ENCODE measurements around the gene KDM1A. TPM values are rescaled to one million over a fixed set of nuclear protein-coding genes. Genes with fewer than 3 reads are reported as not detected.
A peak's percentile ranks its signal among the peaks of the same experiment; 100 is the strongest.
"Not testable (repeated sequence)": the region's sequence is repeated elsewhere in the genome, so short reads cannot be mapped to it uniquely, and the experiment has no call there.

KDM1A gene
- total and polyA plus RNA-seq, 10 of the 15 experiments (the other 5 are each of a cell fraction or from before 2014, with no cell fraction given) = 39.2 to 118 (median 98.9) TPM

- TF ChIP-seq NKRF (conservative IDR thresholded peaks at IDR 0.05) = no peak
- TF ChIP-seq, protein P1, sequence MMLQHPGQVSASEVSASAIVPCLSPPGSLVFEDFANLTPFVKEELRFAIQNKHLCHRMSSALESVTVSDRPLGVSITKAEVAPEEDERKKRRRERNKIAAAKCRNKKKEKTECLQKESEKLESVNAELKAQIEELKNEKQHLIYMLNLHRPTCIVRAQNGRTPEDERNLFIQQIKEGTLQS (IDR thresholded peaks at IDR 0.05; ENCODE audit: borderline replicate concordance, extremely low read depth, low read depth, low read length) = no peak
- no peak for TF ChIP-seq MYC (IDR thresholded peaks at IDR 0.05; ENCODE audit: insufficient read depth, insufficient read length, insufficient replicate concordance, low read length, severe bottlenecking)
- peak; percentile 20; the same call in 1 of the 2 replicates for TF ChIP-seq RUNX3 (IDR thresholded peaks at IDR 0.05; ENCODE audit: low read length)
- no peak for TF ChIP-seq JUND (IDR thresholded peaks at IDR 0.05; ENCODE audit: low read depth, low read length)
Measured at GRCh38 chr1:22976461-22977243, 42.6 kb upstream of the KDM1A start (continued).

DNA sequence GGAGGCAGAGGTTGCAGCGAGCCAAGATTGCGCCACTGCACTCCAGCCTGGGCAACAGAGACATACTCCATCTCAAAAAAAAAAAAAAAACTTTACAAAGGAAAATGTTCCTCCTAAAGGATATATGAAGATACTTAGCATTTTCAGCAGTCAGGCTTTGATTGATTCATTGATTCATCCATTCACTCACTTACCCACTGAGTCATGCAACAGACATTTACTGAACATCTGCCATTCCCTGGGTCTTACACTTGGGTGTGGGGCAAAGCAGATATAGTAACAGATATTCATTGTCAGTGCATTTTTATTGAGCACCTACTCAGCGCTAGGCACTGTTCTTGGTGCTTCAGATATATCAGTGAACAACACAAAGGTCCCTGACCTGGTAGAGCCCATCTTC is 41.0 kb upstream of the KDM1A start:
- intact Hi-C loops (cut with micrococcal nuclease; ENCODE audit: unreplicated experiment) (loop anchor here (5.0 kb wide), 2 partner anchors 89 to 424 kb away; no protein-coding TSS in a partner anchor), in situ Hi-C loops (cut with MboI) (loop anchor here (5.0 kb wide), 2 partner anchors 119 to 209 kb away; no protein-coding TSS in a partner anchor)
- no peaks in the 10 kb centered on the region for H3K79me2 ChIP-seq (ENCODE audit: control insufficient read depth, insufficient read depth, low read length)
- POLR2A ChIA-PET = no interaction called here
- no peaks in the 10 kb centered on the region for H3K9me3 ChIP-seq (replicated peaks; ENCODE audit: control insufficient read depth, insufficient read depth, low read length)
- no peak overlapping the region for H3K27ac ChIP-seq (ENCODE audit: control insufficient read depth, insufficient read depth)
- no peak overlapping the region for H3K4me2 ChIP-seq (ENCODE audit: control insufficient read depth, insufficient read depth)
- no peaks in the 10 kb centered on the region for H3K36me3 ChIP-seq (ENCODE audit: control insufficient read depth in 2 of 2, insufficient read depth in 2 of 2, low read length in 1 of 2)
- no peaks in the 10 kb centered on the region for H4K20me1 ChIP-seq (ENCODE audit: control insufficient read depth, insufficient read depth)
- H2AFZ ChIP-seq (ENCODE audit: control insufficient read depth, low read depth, low read length) = no peak overlapping the region
- ATAC-seq (no peak), FAIRE-seq (no peak), DNase-seq (ENCODE audit: low read depth, low spot score) (no peak)
- 62% methylated on average over 3 of the region's 3 CpGs for WGBS (ENCODE audit: insufficient coverage, insufficient replicate concordance, low lambda C conversion rate, missing lambda C conversion rate)
- RAD21 ChIA-PET (ENCODE audit: unreplicated experiment) = interaction anchor here (2.1 kb wide), 1 partner anchor 206 kb away, joined by 16 read pairs; no protein-coding TSS in a partner anchor
- no peak overlapping the region for H3K4me3 ChIP-seq
- CTCF ChIA-PET = interaction anchor here (0.6 to 15.3 kb wide), 4 partner anchors 117 to 207 kb away, joined by 3 to 114 read pairs (median 10); no protein-coding TSS in a partner anchor
- no peak overlapping the region for H3K9ac ChIP-seq (ENCODE audit: control insufficient read depth, insufficient read depth, low read length)
- no peaks in the 10 kb centered on the region for H3K4me1 ChIP-seq (ENCODE audit: control insufficient read depth, insufficient read depth, low read length)
- no peaks in the 10 kb centered on the region for H3K27me3 ChIP-seq (replicated peaks in 1 of 2; ENCODE audit: control insufficient read depth in 2 of 2, insufficient read depth in 2 of 2, low read length in 1 of 2)
- TF ChIP-seq ATF7 (IDR thresholded peaks at IDR 0.05; ENCODE audit: low read depth) (no peak), NKRF (conservative IDR thresholded peaks at IDR 0.05) (no peak)
- SMC1A ChIA-PET (ENCODE audit: uncharacterized antibody, unreplicated experiment) = interaction anchor here (1.0 to 2.2 kb wide), 3 partner anchors 122 to 207 kb away, joined by 4 to 14 read pairs (median 12); no protein-coding TSS in a partner anchor
- BruUV-seq (replicated peaks) = no TSS peak

- WGBS (ENCODE audit: insufficient coverage, insufficient replicate concordance, low lambda C conversion rate, missing lambda C conversion rate) = 33% methylated on average over 3 of the region's 3 CpGs
- H4K20me1 ChIP-seq (ENCODE audit: control insufficient read depth, insufficient read depth); H3K9ac ChIP-seq (ENCODE audit: control insufficient read depth, insufficient read depth, low read length); intact Hi-C loops (cut with micrococcal nuclease; ENCODE audit: unreplicated experiment); H3K27ac ChIP-seq (ENCODE audit: control insufficient read depth, insufficient read depth); H3K9me3 ChIP-seq (replicated peaks; ENCODE audit: control insufficient read depth, insufficient read depth, low read length); H3K27me3 ChIP-seq (replicated peaks in 1 of 2; ENCODE audit: control insufficient read depth in 2 of 2, insufficient read depth in 2 of 2, low read length in 1 of 2); H3K36me3 ChIP-seq (ENCODE audit: control insufficient read depth in 2 of 2, insufficient read depth in 2 of 2, low read length in 1 of 2); H2AFZ ChIP-seq (ENCODE audit: control insufficient read depth, low read depth, low read length); H3K4me3 ChIP-seq; FAIRE-seq; in situ Hi-C loops (cut with MboI); DNase-seq (ENCODE audit: low read depth, low spot score); POLR2A ChIA-PET; ATAC-seq; H3K4me2 ChIP-seq (ENCODE audit: control insufficient read depth, insufficient read depth); H3K79me2 ChIP-seq (ENCODE audit: control insufficient read depth, insufficient read depth, low read length); BruUV-seq (replicated peaks); H3K4me1 ChIP-seq (ENCODE audit: control insufficient read depth, insufficient read depth, low read length): not testable (repeated sequence)
- RAD21 ChIA-PET (ENCODE audit: unreplicated experiment) = interaction anchor here (1.6 kb wide), 1 partner anchor 119 kb away, joined by 6 read pairs; no protein-coding TSS in a partner anchor
- SMC1A ChIA-PET (ENCODE audit: uncharacterized antibody, unreplicated experiment) = interaction anchor here (2.1 kb wide), 1 partner anchor 204 kb away, joined by 14 read pairs; no protein-coding TSS in a partner anchor
- CTCF ChIA-PET = interaction anchor here (15.3 kb wide), 1 partner anchor 204 kb away, joined by 114 read pairs; no protein-coding TSS in a partner anchor
Measured at GRCh38 chr1:22980471-22980790, 38.8 kb upstream of the KDM1A start.

All from GM12878 (cell line).